AG04449 (cell line): ENCODE data around the gene INF2.
"Not testable (repeated sequence)": the region's sequence is repeated elsewhere in the genome, so short reads cannot be mapped to it uniquely, and the experiment has no call there.

Experiments used
- CTCF ChIA-PET: fragments of 350-600 bp; formaldehyde crosslinking; extraction: SDS; loops from one replicate; lab custom pipeline; 2021; ENCODE audit warnings: antibody characterized with exemption; lab: Yijun Ruan, JAX
- POLR2A ChIA-PET: fragments of 400-600, 350-600 bp; formaldehyde crosslinking; extraction: SDS; loops from one replicate; lab custom pipeline; 2020; ENCODE audit warnings: antibody characterized with exemption, inconsistent platforms; lab: Yijun Ruan, JAX
- DNase-seq: peaks from one replicate; pipeline ENCODE4 v3.0.0-alpha.2; 2010; ENCODE audit warnings: low read depth, low spot score
- H3K4me3 ChIP-seq: 2 replicates; pipeline ENCODE4 v1.5.1; 2011; ENCODE audit warnings: low read depth, mild to moderate bottlenecking, control low read depth, low read length
- TF ChIP-seq, protein P1 (sequence below): IDR thresholded peaks from one replicate; pipeline ENCODE4 v1.5.1; 2011; ENCODE audit warnings: mild to moderate bottlenecking, moderate library complexity, low read length, control low read depth, inconsistent platforms; ENCODE audit not compliant: insufficient read depth; ENCODE audit errors: missing control alignments

INF2 gene

DNA sequence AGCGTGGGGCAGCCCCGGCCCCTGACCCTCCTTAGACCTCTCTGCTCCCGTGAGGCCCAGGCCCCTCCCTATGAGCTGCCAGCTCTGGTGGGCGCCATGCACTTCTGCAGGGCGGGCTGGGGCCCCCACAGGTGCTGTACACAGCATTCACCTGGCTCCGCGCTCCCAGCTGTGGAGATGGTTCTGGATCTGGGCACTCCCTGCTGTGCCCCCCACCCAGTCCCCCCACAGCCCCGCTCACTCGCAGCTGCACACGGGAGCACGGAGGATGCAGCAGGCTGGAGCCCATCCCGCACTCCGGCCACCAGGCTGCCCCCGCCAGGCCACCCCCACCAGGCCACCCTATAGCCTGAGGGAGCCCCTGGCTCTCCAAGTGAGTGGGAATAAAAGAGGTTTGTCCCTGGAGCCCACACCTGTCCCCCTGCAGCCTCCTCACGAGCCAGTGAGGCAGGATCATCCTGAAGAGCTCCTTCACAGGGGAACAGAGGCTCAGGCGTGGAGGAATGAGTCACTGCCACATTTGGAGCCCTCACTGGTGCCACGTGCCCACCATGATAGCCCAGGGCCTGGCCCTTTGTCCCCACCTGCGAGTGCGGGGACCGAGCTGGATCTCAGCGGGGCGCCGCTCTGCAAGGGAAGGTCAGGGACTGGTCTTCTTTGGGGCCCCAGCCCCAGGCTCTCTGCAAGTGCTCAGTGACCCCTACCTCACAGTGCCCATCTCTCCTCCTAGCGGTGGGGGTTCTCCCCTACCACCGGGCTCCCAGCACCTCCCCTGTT lies 36.5 kb downstream of the INF2 start:
- ChIA-PET POLR2A (interaction anchor here (0.6 to 1.4 kb wide), 2 partner anchors 10 to 80 kb away, joined by 3 to 4 read pairs; no protein-coding TSS in a partner anchor), CTCF (interaction anchor here (0.6 to 5.2 kb wide), 12 partner anchors 8 to 100 kb away, joined by 3 to 57 read pairs (median 4); no protein-coding TSS in a partner anchor)
- H3K4me3 ChIP-seq: no peak overlapping the region
- no peak for DNase-seq
- TF ChIP-seq, protein P1, sequence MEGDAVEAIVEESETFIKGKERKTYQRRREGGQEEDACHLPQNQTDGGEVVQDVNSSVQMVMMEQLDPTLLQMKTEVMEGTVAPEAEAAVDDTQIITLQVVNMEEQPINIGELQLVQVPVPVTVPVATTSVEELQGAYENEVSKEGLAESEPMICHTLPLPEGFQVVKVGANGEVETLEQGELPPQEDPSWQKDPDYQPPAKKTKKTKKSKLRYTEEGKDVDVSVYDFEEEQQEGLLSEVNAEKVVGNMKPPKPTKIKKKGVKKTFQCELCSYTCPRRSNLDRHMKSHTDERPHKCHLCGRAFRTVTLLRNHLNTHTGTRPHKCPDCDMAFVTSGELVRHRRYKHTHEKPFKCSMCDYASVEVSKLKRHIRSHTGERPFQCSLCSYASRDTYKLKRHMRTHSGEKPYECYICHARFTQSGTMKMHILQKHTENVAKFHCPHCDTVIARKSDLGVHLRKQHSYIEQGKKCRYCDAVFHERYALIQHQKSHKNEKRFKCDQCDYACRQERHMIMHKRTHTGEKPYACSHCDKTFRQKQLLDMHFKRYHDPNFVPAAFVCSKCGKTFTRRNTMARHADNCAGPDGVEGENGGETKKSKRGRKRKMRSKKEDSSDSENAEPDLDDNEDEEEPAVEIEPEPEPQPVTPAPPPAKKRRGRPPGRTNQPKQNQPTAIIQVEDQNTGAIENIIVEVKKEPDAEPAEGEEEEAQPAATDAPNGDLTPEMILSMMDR: no peak

DNA sequence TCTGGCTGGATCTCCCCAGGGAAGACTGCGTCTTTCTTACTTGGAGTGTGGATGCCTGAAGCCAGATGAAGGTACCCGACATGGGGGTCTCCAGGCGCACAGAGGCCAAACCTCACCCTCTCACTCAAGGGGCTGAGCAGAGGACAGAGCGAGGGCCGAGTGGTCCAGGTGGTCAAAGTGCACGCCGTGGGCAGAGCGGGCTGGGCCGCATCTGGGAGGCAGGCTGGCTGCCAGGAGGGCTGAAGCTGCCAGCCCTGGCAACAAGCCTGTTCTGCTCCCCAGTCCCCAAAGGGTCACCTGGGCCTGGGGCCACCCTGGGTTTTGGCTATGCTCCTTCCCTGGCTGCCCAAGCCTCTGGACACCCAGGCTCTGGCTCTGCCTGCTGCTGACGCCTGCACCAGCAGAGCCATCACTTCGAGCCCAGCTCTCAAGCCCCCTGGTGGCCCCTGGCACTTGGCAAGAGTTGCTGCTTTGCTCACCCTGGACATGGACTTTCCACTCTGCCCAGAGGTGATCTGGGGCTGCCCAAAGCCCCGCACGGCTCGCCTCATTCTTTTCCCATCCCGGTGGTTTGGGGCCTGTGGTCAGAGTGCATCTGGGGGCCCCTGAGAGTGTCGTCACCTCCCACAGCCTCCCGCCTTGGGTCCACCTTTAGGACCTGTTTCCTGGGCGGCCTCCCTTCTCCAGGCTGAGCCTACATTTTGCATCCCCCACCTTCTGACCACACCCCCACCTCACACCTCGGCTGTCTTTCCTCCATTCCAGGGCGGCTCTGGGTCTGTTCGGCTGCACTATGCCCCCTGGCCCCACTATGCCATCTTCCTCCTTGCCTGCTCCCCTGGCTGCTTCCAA lies 37.4 kb downstream of the INF2 start:
- POLR2A ChIA-PET: interaction anchor here (0.6 kb wide), 1 partner anchor 80 kb away, joined by 3 read pairs; no protein-coding TSS in a partner anchor
- H3K4me3 ChIP-seq: no peak overlapping the region
- DNase-seq: no peak
- TF ChIP-seq, protein P1: peak; percentile 1
- CTCF ChIA-PET: interaction anchor here (1.0 to 1.2 kb wide), 2 partner anchors 25 to 56 kb away, joined by 3 read pairs; no protein-coding TSS in a partner anchor

DNA sequence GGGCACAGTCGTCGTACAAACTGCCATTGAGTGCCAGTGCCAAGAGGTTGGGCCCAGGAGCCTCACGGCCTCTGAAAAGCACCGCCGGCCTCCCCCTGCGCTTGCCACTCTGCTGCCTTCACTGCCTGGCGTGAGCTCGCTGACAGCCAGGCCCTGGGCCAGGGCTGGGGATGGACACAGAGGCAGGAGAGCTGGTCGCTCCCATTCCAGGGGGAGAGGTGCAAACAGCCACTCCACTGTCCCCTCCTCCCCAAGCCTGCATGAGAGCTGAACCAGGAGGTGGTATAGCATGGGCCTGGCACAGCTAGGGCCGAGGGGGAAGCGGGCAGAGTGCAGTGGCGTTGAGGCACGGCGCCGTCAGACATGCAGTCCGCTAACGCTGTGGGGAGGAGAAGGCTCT lies 39.2 kb downstream of the INF2 start:
- ChIA-PET POLR2A (no interaction called here), CTCF (no interaction called here)
- TF ChIP-seq, protein P1: no peak
- no peak overlapping the region for H3K4me3 ChIP-seq
- DNase-seq: no peak

DNA sequence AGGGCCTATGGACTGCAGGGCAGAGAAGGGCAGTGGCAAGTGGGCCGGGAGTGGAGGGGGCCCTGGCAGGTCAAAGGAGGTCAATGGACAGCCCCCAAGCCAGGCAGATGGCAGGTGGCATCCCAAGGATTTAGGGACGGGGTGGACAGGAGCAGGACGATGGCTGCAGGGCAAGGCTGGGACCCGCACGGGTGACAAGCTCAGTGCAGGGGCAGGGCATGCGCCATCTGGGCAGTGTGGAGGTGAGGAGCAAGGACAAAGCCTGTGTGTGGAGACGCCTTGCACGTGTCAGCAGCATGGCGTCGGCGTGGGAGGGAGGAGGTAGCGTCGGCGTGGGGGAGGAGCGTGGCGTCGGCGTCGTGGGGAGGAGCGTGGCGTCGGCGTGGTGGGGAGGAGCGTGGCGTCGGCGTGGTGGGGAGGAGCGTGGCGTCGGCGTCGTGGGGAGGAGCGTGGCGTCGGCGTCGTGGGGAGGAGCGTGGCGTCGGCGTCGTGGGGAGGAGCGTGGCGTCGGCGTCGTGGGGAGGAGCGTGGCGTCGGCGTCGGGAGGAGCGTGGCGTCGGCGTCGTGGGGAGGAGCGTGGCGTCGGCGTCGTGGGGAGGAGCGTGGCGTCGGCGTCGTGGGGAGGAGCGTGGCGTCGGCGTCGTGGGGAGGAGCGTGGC lies 39.9 kb downstream of the INF2 start:
- POLR2A ChIA-PET, H3K4me3 ChIP-seq, CTCF ChIA-PET, DNase-seq: not testable (repeated sequence)

DNA sequence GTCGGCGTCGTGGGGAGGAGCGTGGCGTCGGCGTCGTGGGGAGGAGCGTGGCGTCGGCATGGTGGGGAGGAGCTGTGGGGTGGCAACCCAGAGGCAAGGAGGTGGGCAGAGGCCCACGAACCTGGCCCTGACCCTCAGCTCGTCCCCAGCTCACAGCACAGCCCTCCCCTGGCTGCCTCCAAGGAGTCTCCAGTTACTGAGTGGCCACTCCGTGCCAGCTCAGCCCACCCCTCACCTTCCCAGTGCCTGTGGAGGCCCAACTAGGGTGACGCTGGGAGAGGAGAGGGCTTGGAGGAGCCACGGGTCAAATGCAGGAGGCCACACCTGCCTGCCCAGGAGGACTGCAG lies 40.4 kb downstream of the INF2 start:
- no peak overlapping the region for H3K4me3 ChIP-seq
- CTCF ChIA-PET: no interaction called here

DNA sequence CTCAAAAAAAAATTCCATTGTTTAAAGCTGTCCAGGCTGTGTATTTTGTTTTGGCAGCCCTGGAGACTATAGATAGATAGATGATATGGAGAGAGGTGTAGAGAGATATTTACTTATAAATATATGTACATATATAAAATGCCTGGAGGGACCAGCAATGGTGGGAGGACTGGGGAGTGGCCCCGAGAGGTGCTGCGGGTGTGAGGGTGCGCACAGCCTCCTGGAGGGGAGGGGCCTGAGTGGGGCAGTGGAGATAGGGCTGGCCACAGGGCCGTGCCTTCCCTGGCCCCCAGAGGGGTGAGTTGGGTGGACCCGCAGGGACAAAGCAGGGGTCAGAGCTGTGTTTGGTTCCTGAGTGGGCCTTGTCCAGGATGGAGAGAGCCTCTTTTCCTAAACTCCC lies 41.1 kb downstream of the INF2 start:
- ChIA-PET CTCF (interaction anchor here (0.5 kb wide), 1 partner anchor 61 kb away, joined by 3 read pairs; no protein-coding TSS in a partner anchor), POLR2A (no interaction called here)
- H3K4me3 ChIP-seq: no peak overlapping the region
- no peak for DNase-seq
- TF ChIP-seq, protein P1: no peak

More for the DNA sequence above, 40.4 kb downstream of the INF2 start:
- no peak for DNase-seq
- POLR2A ChIA-PET: no interaction called here
- TF ChIP-seq, protein P1: no peak
